GM12878 (cell line): ENCODE results near the gene MMP19. TPM values are rescaled to one million over a fixed set of nuclear protein-coding genes. Genes with fewer than 3 reads are reported as not detected.

Experiments
- ATAC-seq: fragments of 200-7000 bp; cut with Tn5 transposase; 3 replicates; pipeline ENCODE4 v1.9.1; 2020; ENCODE audit warnings: mild to moderate bottlenecking, moderate library complexity
- BruUV-seq: library from RNA; stranded (reverse); fragments of 400-500 nt; replicated peaks from 2 replicates; lab custom pipeline; 2021; lab: Mats Ljungman, UMichigan
- CTCF ChIA-PET: fragments of 300-600 bp; sonication (Branson Sonifier 250); formaldehyde crosslinking; extraction: SDS; loops from one replicate; lab custom pipeline; 2021; ENCODE audit warnings: inconsistent platforms; lab: Yijun Ruan, JAX
- POLR2A ChIA-PET: fragments of 350-600 bp; formaldehyde crosslinking; extraction: SDS; loops from one replicate; lab custom pipeline; 2021; ENCODE audit warnings: inconsistent platforms; lab: Charles Lee
- RAD21 ChIA-PET: fragments of 300-600 bp; sonication (Branson Sonifier 250); formaldehyde crosslinking; loops from one replicate; lab custom pipeline; 2023; ENCODE audit warnings: antibody characterized with exemption; ENCODE audit not compliant: unreplicated experiment; lab: Charles Lee
- SMC1A ChIA-PET: fragments of 300-600 bp; sonication (Branson Sonifier 250); formaldehyde crosslinking; loops from one replicate; lab custom pipeline; 2023; ENCODE audit not compliant: unreplicated experiment, uncharacterized antibody; lab: Charles Lee
- DNase-seq: peaks from one replicate; pipeline ENCODE4 v3.0.0-alpha.2; 2011; ENCODE audit warnings: low read depth, low spot score
- FAIRE-seq: peaks from 3 replicates; lab custom pipeline; 2011; peaks lifted over from hg19 to GRCh38; lab: Jason Lieb, UNC
- H2AFZ ChIP-seq: 2 replicates; pipeline ENCODE4 v1.6.0; 2011; ENCODE audit warnings: low read depth, low read length, control low read depth; ENCODE audit not compliant: control insufficient read depth
- H3K27ac ChIP-seq: 2 replicates; pipeline ENCODE4 v1.5.1; 2011; ENCODE audit warnings: control low read depth; ENCODE audit not compliant: control insufficient read depth, insufficient read depth
- H3K27me3 ChIP-seq, 2 experiments: replicated peaks in 1 of 2; 2 replicates each; pipeline versions ENCODE4 v1.6.0 to v1.6.1; 2011; ENCODE audit warnings: low read length in 1 of 2; ENCODE audit not compliant: control insufficient read depth in 2 of 2, insufficient read depth in 2 of 2
- H3K36me3 ChIP-seq, 2 experiments: 2 replicates each; pipeline ENCODE4 v1.5.1; 2011; ENCODE audit warnings: low read length in 1 of 2; ENCODE audit not compliant: control insufficient read depth in 2 of 2, insufficient read depth in 2 of 2
- H3K4me1 ChIP-seq: 2 replicates; pipeline ENCODE4 v1.6.1; 2011; ENCODE audit warnings: mild to moderate bottlenecking, low read length, moderate library complexity, mixed read lengths; ENCODE audit not compliant: control insufficient read depth, insufficient read depth
- H3K4me2 ChIP-seq: 2 replicates; pipeline ENCODE4 v1.6.0; 2011; ENCODE audit warnings: control low read depth; ENCODE audit not compliant: control insufficient read depth, insufficient read depth
- H3K4me3 ChIP-seq: fragments of 200-600 bp; sonication (generic); 2 replicates; pipeline ENCODE4 v1.5.1; 2016
- H3K79me2 ChIP-seq: 2 replicates; pipeline ENCODE4 v1.6.0; 2011; ENCODE audit warnings: low read length; ENCODE audit not compliant: control insufficient read depth, insufficient read depth
- H3K9ac ChIP-seq: 2 replicates; pipeline ENCODE4 v1.8.0; 2011; ENCODE audit warnings: low read length, control low read depth, mixed read lengths; ENCODE audit not compliant: control insufficient read depth, insufficient read depth
- H3K9me3 ChIP-seq: replicated peaks from 3 replicates; pipeline ENCODE4 v1.5.1; 2011; ENCODE audit warnings: mild to moderate bottlenecking, low read length; ENCODE audit not compliant: control insufficient read depth, insufficient read depth
- H4K20me1 ChIP-seq: 2 replicates; pipeline ENCODE4 v1.6.0; 2011; ENCODE audit not compliant: control insufficient read depth, insufficient read depth
- BACH1 ChIP-seq: fragments of 450-650 bp; IDR thresholded peaks from 2 replicates; pipeline ENCODE4 v1.6.1; 2017; ENCODE audit warnings: mild to moderate bottlenecking, borderline replicate concordance
- GABPA ChIP-seq: IDR thresholded peaks from 2 replicates; pipeline ENCODE4 v1.6.1; 2014; ENCODE audit warnings: antibody characterized with exemption, low read depth, mild to moderate bottlenecking, inconsistent platforms
- IRF4 ChIP-seq: IDR thresholded peaks from 2 replicates; pipeline ENCODE4 v1.6.1; 2011; ENCODE audit warnings: low read depth, low read length
- KLF5 ChIP-seq: fragments of 450-650 bp; IDR thresholded peaks from 2 replicates; pipeline ENCODE4 v1.6.1; 2014; ENCODE audit warnings: mild to moderate bottlenecking; ENCODE audit not compliant: partially characterized antibody
- LARP7 ChIP-seq: fragments of 450-650 bp; IDR thresholded peaks from 2 replicates; pipeline ENCODE4 v1.6.1; 2017; ENCODE audit warnings: mild to moderate bottlenecking
- NFYB ChIP-seq: IDR thresholded peaks from 2 replicates; pipeline ENCODE4 v1.6.1; 2011; ENCODE audit warnings: low read depth, mild to moderate bottlenecking, low read length, improper control_type of control experiment, moderate library complexity; ENCODE audit not compliant: insufficient read depth
- RUNX3 ChIP-seq: IDR thresholded peaks from 2 replicates; pipeline ENCODE4 v1.6.1; 2012; ENCODE audit warnings: low read length, inconsistent platforms
- SIN3A ChIP-seq: IDR thresholded peaks from 2 replicates; pipeline ENCODE4 v1.6.1; 2012; ENCODE audit warnings: low read depth, low read length, improper control_type of control experiment
- SP1 ChIP-seq: IDR thresholded peaks from one replicate; pipeline ENCODE4 v1.6.1; 2011; ENCODE audit warnings: low read depth, low read length
- WGBS: methylation state at CpG from one replicate; pipeline ENCODE4 v1.1.6; 2016; ENCODE audit warnings: low lambda C conversion rate; ENCODE audit not compliant: insufficient replicate concordance, insufficient coverage; ENCODE audit errors: missing lambda C conversion rate; 5-methylcytosine and 5-hydroxymethylcytosine counted together
- in situ Hi-C: fragments of 300-500 bp; cut with MboI; formaldehyde crosslinking; loops from 9 replicates; pipeline ENCODE4 v1.14.3; 2018; ENCODE audit warnings: mixed read lengths
- intact Hi-C: fragments of 100-400 bp; cut with micrococcal nuclease; formaldehyde crosslinking; loops from one replicate; pipeline ENCODE4 v1.14.2; 2022; ENCODE audit not compliant: unreplicated experiment
- polyA plus RNA-seq, 11 experiments: library from polyadenylated mRNA; depleted of rRNA in 4 of 11; unstranded in 6 of 11; stranded (reverse) in 5 of 11; fragments of >200 nt; fragmentation: Nextera tagmentation in 4 of 11; fragmentation: Illumina TruSeq in 1 of 11; extraction: Ambion mirVana in 4 of 11; extraction: Trizol in 1 of 11; gene quantifications; 1 replicate in 1 of 11; 2 replicates in 10 of 11; pipeline versions ENCODE4 v1.2.1 to v1.2.3, GENCODE V29; 2011 to 2016; ENCODE audit warnings: inconsistent platforms in 2 of 11, missing spikeins in 2 of 11, low read depth in 1 of 11
- total RNA-seq, 4 experiments: library from RNA; depleted of rRNA in 3 of 4; stranded (reverse); fragments of >200 nt in 3 of 4; fragmentation: Illumina TruSeq in 1 of 4; extraction: Trizol in 1 of 4; gene quantifications; 2 replicates each; pipeline versions ENCODE4 v1.2.1 to v1.2.3, GENCODE V29; 2013 to 2021
- TF ChIP-seq, protein P1 (sequence below): fragments of 450-650 bp; IDR thresholded peaks from 2 replicates; pipeline ENCODE4 v1.6.1; 2016; ENCODE audit warnings: mild to moderate bottlenecking
- TF ChIP-seq, protein P2 (sequence below), 3 experiments: IDR thresholded peaks in 2 of 3; conservative IDR thresholded peaks in 1 of 3; 2 replicates each; pipeline ENCODE4 v1.5.1; 2011; ENCODE audit warnings: low read depth in 3 of 3, low read length in 3 of 3, mild to moderate bottlenecking in 3 of 3, control low read depth in 2 of 3, moderate library complexity in 2 of 3, inconsistent platforms in 1 of 3, mixed read lengths in 1 of 3; ENCODE audit not compliant: control insufficient read depth in 2 of 3, insufficient read depth in 1 of 3; ENCODE audit errors: extremely low read depth in 1 of 3
- TF ChIP-seq, protein P3 (sequence below): fragments of 450-650 bp; IDR thresholded peaks from 2 replicates; pipeline ENCODE4 v1.6.1; 2016; ENCODE audit warnings: mild to moderate bottlenecking, moderate library complexity, borderline replicate concordance
- TF ChIP-seq, protein P4 (sequence below): fragments of 450-650 bp; conservative IDR thresholded peaks from 2 replicates; pipeline ENCODE4 v1.6.1; 2017; ENCODE audit warnings: mild to moderate bottlenecking, moderate library complexity

The MMP19 gene
- total and polyA plus RNA-seq, 10 of the 15 experiments (the other 5 are each of a cell fraction or from before 2014, with no cell fraction given), result 0.03 to 0.04 (median 0.04) TPM; not detected in 7

DNA sequence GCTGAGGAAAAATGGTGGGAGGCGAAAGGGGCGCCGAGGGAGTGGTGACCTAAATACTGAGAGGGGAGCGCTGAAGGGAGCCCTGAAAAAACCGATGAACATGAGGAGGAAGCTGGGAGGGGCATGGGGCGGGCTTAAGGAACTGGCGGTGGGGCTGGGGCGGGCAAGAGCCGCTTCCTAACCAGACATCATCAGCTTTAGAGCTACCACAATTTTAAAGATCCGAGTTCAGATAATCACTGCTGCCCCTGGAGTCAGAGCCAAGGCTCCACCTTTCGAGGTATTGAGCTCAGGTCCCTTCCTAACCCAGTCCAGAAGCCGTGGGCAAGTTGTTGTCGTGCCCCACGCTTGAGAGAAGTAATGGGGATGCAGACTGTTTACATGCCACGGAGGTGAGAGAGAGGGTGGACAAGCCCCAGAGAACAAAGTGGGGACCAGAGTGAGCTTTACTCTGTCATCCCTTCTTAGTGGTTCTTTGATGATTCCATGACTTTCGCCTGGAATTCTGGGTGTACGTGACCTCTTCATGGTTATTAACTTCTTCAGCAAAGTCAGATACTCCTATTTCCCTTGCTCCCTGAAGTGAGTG is 24.5 kb downstream of the MMP19 start:
- intact Hi-C loops, result no loop called here
- peak overlapping the region; percentile 72 for H3K9ac ChIP-seq
- H3K79me2 ChIP-seq, result peaks cover 52% of the 10 kb centered on the region
- ChIA-PET CTCF (interaction anchor here (0.6 to 7.2 kb wide), 22 partner anchors 9 to 826 kb away, joined by 3 to 89 read pairs (median 5); partner anchors contain the start of genes DNAJC14, PA2G4, PYM1 and RAB5B), SMC1A (interaction anchor here (0.9 to 6.4 kb wide), 22 partner anchors 8 to 405 kb away, joined by 3 to 41 read pairs (median 4); partner anchors contain the start of genes DNAJC14, GDF11, PYM1 and RAB5B), RAD21 (interaction anchor here (0.7 to 4.2 kb wide), 22 partner anchors 8 to 404 kb away, joined by 3 to 36 read pairs (median 5); partner anchors contain the start of genes CD63, DGKA, DNAJC14 and GDF11), POLR2A (interaction anchor here (0.8 to 6.5 kb wide), 21 partner anchors 10 to 541 kb away, joined by 3 to 103 read pairs (median 5); partner anchors contain the start of genes CD63, DGKA, DNAJC14 and PA2G4)
- WGBS, result under 1% methylated on average over 17 of the region's 17 CpGs
- H3K4me2 ChIP-seq, result peak overlapping the region; percentile 58
- peaks cover 10% of the 10 kb centered on the region; the same call in 1 of the 2 replicates for H3K4me1 ChIP-seq
- FAIRE-seq, result no peak
- H3K27ac ChIP-seq, result peak overlapping the region; percentile 38
- TSS peak; percentile 79 for BruUV-seq
- H2AFZ ChIP-seq, result peak overlapping the region; percentile 92
- H3K27me3 ChIP-seq, result no peaks in the 10 kb centered on the region
- peaks cover 5 to 32% of the 10 kb centered on the region in 2 experiments for H3K36me3 ChIP-seq
- no peaks in the 10 kb centered on the region for H4K20me1 ChIP-seq
- no peak for DNase-seq
- peak overlapping the region; percentile 81 for H3K4me3 ChIP-seq
- no peaks in the 10 kb centered on the region for H3K9me3 ChIP-seq
- TF ChIP-seq, protein P1, sequence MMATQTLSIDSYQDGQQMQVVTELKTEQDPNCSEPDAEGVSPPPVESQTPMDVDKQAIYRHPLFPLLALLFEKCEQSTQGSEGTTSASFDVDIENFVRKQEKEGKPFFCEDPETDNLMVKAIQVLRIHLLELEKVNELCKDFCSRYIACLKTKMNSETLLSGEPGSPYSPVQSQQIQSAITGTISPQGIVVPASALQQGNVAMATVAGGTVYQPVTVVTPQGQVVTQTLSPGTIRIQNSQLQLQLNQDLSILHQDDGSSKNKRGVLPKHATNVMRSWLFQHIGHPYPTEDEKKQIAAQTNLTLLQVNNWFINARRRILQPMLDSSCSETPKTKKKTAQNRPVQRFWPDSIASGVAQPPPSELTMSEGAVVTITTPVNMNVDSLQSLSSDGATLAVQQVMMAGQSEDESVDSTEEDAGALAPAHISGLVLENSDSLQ, result no peak
- TF ChIP-seq RUNX3 (0 out of 2 replicates have a peak, but pooled peaks have one; percentile 18), GABPA (peak; percentile 62; the same call in 1 of the 2 replicates), LARP7 (0 out of 2 replicates have a peak, but pooled peaks have one; percentile 63), BACH1 (peak; percentile 35), SP1 (no peak), SIN3A (0 out of 2 replicates have a peak, but pooled peaks have one; percentile 2), NFYB (no peak), KLF5 (peak; percentile 13), IRF4 (no peak)
- TF ChIP-seq, protein P2, sequence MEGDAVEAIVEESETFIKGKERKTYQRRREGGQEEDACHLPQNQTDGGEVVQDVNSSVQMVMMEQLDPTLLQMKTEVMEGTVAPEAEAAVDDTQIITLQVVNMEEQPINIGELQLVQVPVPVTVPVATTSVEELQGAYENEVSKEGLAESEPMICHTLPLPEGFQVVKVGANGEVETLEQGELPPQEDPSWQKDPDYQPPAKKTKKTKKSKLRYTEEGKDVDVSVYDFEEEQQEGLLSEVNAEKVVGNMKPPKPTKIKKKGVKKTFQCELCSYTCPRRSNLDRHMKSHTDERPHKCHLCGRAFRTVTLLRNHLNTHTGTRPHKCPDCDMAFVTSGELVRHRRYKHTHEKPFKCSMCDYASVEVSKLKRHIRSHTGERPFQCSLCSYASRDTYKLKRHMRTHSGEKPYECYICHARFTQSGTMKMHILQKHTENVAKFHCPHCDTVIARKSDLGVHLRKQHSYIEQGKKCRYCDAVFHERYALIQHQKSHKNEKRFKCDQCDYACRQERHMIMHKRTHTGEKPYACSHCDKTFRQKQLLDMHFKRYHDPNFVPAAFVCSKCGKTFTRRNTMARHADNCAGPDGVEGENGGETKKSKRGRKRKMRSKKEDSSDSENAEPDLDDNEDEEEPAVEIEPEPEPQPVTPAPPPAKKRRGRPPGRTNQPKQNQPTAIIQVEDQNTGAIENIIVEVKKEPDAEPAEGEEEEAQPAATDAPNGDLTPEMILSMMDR (IDR thresholded peaks at IDR 0.05 in 2 of 3, conservative IDR thresholded peaks at IDR 0.05 in 1 of 3; ENCODE audit: control insufficient read depth in 2 of 3, extremely low read depth in 1 of 3, insufficient read depth in 1 of 3, low read depth in 3 of 3, low read length in 3 of 3), result no peak
- TF ChIP-seq, protein P3, sequence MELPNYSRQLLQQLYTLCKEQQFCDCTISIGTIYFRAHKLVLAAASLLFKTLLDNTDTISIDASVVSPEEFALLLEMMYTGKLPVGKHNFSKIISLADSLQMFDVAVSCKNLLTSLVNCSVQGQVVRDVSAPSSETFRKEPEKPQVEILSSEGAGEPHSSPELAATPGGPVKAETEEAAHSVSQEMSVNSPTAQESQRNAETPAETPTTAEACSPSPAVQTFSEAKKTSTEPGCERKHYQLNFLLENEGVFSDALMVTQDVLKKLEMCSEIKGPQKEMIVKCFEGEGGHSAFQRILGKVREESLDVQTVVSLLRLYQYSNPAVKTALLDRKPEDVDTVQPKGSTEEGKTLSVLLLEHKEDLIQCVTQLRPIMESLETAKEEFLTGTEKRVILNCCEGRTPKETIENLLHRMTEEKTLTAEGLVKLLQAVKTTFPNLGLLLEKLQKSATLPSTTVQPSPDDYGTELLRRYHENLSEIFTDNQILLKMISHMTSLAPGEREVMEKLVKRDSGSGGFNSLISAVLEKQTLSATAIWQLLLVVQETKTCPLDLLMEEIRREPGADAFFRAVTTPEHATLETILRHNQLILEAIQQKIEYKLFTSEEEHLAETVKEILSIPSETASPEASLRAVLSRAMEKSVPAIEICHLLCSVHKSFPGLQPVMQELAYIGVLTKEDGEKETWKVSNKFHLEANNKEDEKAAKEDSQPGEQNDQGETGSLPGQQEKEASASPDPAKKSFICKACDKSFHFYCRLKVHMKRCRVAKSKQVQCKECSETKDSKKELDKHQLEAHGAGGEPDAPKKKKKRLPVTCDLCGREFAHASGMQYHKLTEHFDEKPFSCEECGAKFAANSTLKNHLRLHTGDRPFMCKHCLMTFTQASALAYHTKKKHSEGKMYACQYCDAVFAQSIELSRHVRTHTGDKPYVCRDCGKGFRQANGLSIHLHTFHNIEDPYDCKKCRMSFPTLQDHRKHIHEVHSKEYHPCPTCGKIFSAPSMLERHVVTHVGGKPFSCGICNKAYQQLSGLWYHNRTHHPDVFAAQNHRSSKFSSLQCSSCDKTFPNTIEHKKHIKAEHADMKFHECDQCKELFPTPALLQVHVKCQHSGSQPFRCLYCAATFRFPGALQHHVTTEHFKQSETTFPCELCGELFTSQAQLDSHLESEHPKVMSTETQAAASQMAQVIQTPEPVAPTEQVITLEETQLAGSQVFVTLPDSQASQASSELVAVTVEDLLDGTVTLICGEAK, result peak; percentile 53; the same call in 1 of the 2 replicates
- TF ChIP-seq, protein P4, sequence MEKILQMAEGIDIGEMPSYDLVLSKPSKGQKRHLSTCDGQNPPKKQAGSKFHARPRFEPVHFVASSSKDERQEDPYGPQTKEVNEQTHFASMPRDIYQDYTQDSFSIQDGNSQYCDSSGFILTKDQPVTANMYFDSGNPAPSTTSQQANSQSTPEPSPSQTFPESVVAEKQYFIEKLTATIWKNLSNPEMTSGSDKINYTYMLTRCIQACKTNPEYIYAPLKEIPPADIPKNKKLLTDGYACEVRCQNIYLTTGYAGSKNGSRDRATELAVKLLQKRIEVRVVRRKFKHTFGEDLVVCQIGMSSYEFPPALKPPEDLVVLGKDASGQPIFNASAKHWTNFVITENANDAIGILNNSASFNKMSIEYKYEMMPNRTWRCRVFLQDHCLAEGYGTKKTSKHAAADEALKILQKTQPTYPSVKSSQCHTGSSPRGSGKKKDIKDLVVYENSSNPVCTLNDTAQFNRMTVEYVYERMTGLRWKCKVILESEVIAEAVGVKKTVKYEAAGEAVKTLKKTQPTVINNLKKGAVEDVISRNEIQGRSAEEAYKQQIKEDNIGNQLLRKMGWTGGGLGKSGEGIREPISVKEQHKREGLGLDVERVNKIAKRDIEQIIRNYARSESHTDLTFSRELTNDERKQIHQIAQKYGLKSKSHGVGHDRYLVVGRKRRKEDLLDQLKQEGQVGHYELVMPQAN, result peak; percentile 57; the same call in 1 of the 2 replicates
- peak; percentile 64 for ATAC-seq
- in situ Hi-C loops, result no loop called here
